Brain microvascular endothelial cell (primary cell): ENCODE results near the gene TGFB1I1.
A peak's percentile ranks its signal among the peaks of the same experiment; 100 is the strongest.

Experiments
- DNase-seq: peaks from one replicate; pipeline ENCODE4 v3.0.0-alpha.2; 2020
- H3K27ac ChIP-seq: fragments of 250-450 bp; sonication (Bioruptor Pico); 2 replicates; pipeline ENCODE4 v1.5.1; 2020; ENCODE audit warnings: mild to moderate bottlenecking, moderate library complexity
- H3K27me3 ChIP-seq: fragments of 250-450 bp; sonication (Bioruptor Pico); replicated peaks from 2 replicates; pipeline ENCODE4 v1.5.1; 2020; ENCODE audit warnings: mild to moderate bottlenecking
- H3K36me3 ChIP-seq: fragments of 250-450 bp; sonication (Bioruptor Pico); replicated peaks from 2 replicates; pipeline ENCODE4 v1.5.1; 2020; ENCODE audit warnings: mild to moderate bottlenecking
- H3K4me3 ChIP-seq: 2 replicates; pipeline ENCODE4 v1.5.1; 2011; ENCODE audit warnings: low read depth, mild to moderate bottlenecking, control low read depth, low read length, moderate library complexity
- CTCF ChIP-seq: IDR thresholded peaks from 2 replicates; pipeline ENCODE4 v1.5.1; 2011; ENCODE audit warnings: low read depth, mild to moderate bottlenecking, moderate library complexity, low read length, control low read depth, inconsistent platforms; ENCODE audit errors: missing control alignments
- in situ Hi-C: cut with HindIII; loops from 2 replicates; pipeline ENCODE4 v1.10.0; 2017; ENCODE audit warnings: low sequenced_read_pairs, low pct_ligation_motif_present

Gene TGFB1I1

GRCh38 chr16:31507929-31508705, 36.2 kb downstream of the TGFB1I1 start, which contains the start of gene RUSF1:
RUSF1 (minus strand) TSS chr16:31508391; CDS start chr16:31508373, 18 bp downstream.
- Histone ChIP-seq H3K36me3 (peaks cover 7% of the 10 kb centered on the region), H3K4me3 (peak within 1 kb of the TSS; percentile 97), H3K27ac (peak within 1 kb of the TSS; percentile 97), H3K27me3 (no peaks in the 10 kb centered on the region)
- peak; percentile 85 for DNase-seq
- in situ Hi-C loops, result no loop called here
- TF ChIP-seq CTCF, result no peak

GRCh38 chr16:31508706-31509195, 36.8 kb downstream of the TGFB1I1 start:
- DNase-seq, result no peak
- no peak for TF ChIP-seq CTCF
- no peaks in the 10 kb centered on the region for H3K27me3 ChIP-seq
- H3K27ac ChIP-seq, result peak overlapping the region; percentile 97
- H3K4me3 ChIP-seq, result peak overlapping the region; percentile 97
- in situ Hi-C loops, result no loop called here
- peaks cover 7% of the 10 kb centered on the region for H3K36me3 ChIP-seq

DNA sequence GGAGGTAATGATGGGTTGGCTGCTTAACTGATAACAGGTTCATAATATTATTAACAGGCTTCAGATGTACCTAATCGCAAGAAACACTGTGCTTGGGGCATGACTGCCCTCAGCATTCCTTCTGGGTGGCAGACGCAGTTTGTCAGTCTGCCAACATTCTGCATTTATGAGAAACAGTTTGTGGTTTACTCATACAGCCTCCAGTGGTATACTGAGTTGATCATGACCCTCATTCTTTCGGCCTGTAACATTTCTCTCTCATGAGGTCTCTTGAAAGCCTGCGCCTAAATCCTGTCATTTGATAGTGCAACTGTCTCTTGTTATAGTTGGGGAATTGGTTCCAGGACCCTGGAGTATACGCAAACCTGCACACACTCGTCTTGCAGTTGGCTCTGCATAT, 41.2 kb downstream of the TGFB1I1 start:
- in situ Hi-C loops, result no loop called here
- no peaks in the 10 kb centered on the region for H3K36me3 ChIP-seq
- no peak for TF ChIP-seq CTCF
- H3K27me3 ChIP-seq, result no peaks in the 10 kb centered on the region
- H3K4me3 ChIP-seq, result no peak overlapping the region
- no peak overlapping the region for H3K27ac ChIP-seq
- DNase-seq, result peak; percentile 43

DNA sequence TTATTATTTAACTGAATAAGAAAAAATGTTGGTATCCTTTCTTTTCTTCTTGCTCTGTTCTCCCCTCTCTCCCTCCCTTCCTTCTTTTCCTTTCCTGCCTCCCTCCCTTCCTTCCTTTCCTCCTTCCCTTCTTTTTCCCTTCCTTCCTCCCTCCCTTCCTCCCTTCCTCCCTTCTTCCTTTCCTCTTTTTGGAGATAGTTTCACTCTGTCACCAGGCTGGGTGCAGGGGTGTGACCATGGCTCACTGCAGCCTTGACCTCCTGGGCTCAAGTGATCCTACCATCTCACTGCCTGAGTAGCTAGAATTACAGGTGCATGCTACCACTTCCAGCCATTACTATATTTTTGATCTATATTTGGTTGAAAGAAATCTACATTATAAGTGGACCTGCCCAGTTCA, 41.9 kb downstream of the TGFB1I1 start:
- no peaks in the 10 kb centered on the region for H3K36me3 ChIP-seq
- no peak for DNase-seq
- TF ChIP-seq CTCF, result no peak
- no peaks in the 10 kb centered on the region for H3K27me3 ChIP-seq
- no peak overlapping the region for H3K4me3 ChIP-seq
- H3K27ac ChIP-seq, result no peak overlapping the region
- in situ Hi-C loops, result no loop called here

DNA sequence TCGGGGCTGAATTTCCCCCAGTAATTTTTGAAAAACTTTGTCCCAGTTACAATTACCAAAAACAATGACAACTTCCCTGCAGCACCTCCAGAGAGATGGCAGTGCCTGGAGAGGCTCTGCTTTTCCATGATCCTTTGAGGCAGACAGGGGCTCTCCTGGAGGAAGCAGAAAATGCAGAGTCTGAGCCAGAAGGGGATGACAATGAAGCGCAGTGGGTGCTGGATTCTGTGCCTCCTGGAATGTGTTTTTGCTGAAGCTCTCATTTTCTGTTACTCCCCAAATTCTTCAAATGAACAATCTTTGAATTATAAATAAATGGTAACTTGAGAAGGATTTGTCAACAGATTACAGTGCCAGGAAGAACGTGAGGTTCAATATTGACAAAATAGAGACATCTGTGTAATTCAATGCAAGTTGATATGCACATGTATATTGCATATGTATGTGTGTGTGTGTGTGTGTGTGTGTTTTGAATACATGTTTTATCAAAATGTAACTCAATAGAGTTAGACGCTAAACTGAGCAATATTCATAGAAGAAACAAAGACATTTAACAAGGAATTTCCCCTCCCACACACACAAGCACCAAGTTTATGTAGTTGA, 45.9 kb downstream of the TGFB1I1 start:
- no peaks in the 10 kb centered on the region for H3K36me3 ChIP-seq
- H3K4me3 ChIP-seq, result no peak overlapping the region
- in situ Hi-C loops, result no loop called here
- H3K27me3 ChIP-seq, result no peaks in the 10 kb centered on the region
- TF ChIP-seq CTCF, result no peak
- H3K27ac ChIP-seq, result no peak overlapping the region
- no peak for DNase-seq
